HepG2 (cell line): ENCODE data around the gene TIMM44. TPM values are rescaled to one million over a fixed set of nuclear protein-coding genes. Genes with fewer than 3 reads are reported as not detected.
A peak's percentile ranks its signal among the peaks of the same experiment; 100 is the strongest.

ENCODE experiments used
- ATAC-seq: fragments of 200-7000 bp; cut with Tn5 transposase; 3 replicates; pipeline ENCODE4 v1.9.1; 2020; ENCODE audit warnings: mild to moderate bottlenecking, moderate library complexity
- BruUV-seq: library from RNA; stranded (reverse); fragments of 400-500 nt; replicated peaks from 2 replicates; lab custom pipeline; 2021; lab: Mats Ljungman, UMichigan
- CTCF ChIA-PET: fragments of 300-600 bp; formaldehyde crosslinking; extraction: SDS; loops from one replicate; lab custom pipeline; 2021; ENCODE audit warnings: low total read pairs, inconsistent platforms, low intra/inter-chr PET ratio; lab: Yijun Ruan, JAX
- POLR2A ChIA-PET: fragments of 350-600 bp; sonication (Branson Sonifier 250); formaldehyde crosslinking; loops from one replicate; lab custom pipeline; 2020; ENCODE audit warnings: antibody characterized with exemption, inconsistent platforms; lab: Yijun Ruan, JAX
- DNase-seq: peaks from one replicate; pipeline ENCODE4 v3.0.0-alpha.2; 2015; ENCODE audit warnings: low spot score
- FAIRE-seq: peaks from 3 replicates; lab custom pipeline; 2011; peaks lifted over from hg19 to GRCh38; lab: Jason Lieb, UNC
- H2AFZ ChIP-seq: one replicate; pipeline ENCODE4 v1.6.1; 2011; ENCODE audit warnings: low read length, inconsistent platforms
- H3K27ac ChIP-seq: fragments of 300-600 bp; 3 replicates; pipeline ENCODE4 v1.8.0; 2011; ENCODE audit warnings: mixed run types, mild to moderate bottlenecking, mixed read lengths, low read length, inconsistent platforms; ENCODE audit not compliant: insufficient read depth; ENCODE audit errors: extremely low read length
- H3K27me3 ChIP-seq, 2 experiments: fragments of 200-600 bp in 1 of 2; 2 replicates in 1 of 2; 3 replicates in 1 of 2; pipeline versions ENCODE4 v1.6.0 to v1.8.0; 2011; ENCODE audit warnings: low read length in 2 of 2, mild to moderate bottlenecking in 2 of 2, moderate library complexity in 2 of 2, inconsistent platforms in 1 of 2; ENCODE audit not compliant: insufficient read depth in 2 of 2, control insufficient read depth in 1 of 2
- H3K36me3 ChIP-seq, 2 experiments: fragments of 200-600 bp in 1 of 2; replicated peaks in 1 of 2; 2 replicates in 1 of 2; 3 replicates in 1 of 2; pipeline versions ENCODE4 v1.5.1 to v1.8.0; 2011; ENCODE audit warnings: low read length in 2 of 2, inconsistent platforms in 1 of 2; ENCODE audit not compliant: insufficient read depth in 2 of 2, control insufficient read depth in 1 of 2
- H3K4me1 ChIP-seq: 2 replicates; pipeline ENCODE4 v1.5.1; 2012; ENCODE audit warnings: low read length, inconsistent platforms; ENCODE audit not compliant: insufficient read depth
- H3K4me2 ChIP-seq: 2 replicates; pipeline ENCODE4 v1.6.0; 2011; ENCODE audit warnings: low read depth, low read length, inconsistent platforms
- H3K4me3 ChIP-seq, 3 experiments: fragments of 200-600 bp in 1 of 3; sonication (generic), shearing (Covaris generic) in 1 of 3; replicated peaks in 1 of 3; 2 replicates each; pipeline ENCODE4 v1.5.1; 2011 to 2016; ENCODE audit warnings: low read length in 3 of 3, inconsistent platforms in 2 of 3, low read depth in 2 of 3, mild to moderate bottlenecking in 2 of 3, control low read depth in 1 of 3, mixed read lengths in 1 of 3; ENCODE audit not compliant: insufficient read depth in 1 of 3
- H3K79me2 ChIP-seq: one replicate; pipeline ENCODE4 v1.6.1; 2011; ENCODE audit warnings: low read length, inconsistent platforms; ENCODE audit not compliant: insufficient read depth
- H3K9ac ChIP-seq: 2 replicates; pipeline ENCODE4 v1.6.0; 2011; ENCODE audit warnings: mild to moderate bottlenecking, low read depth, low read length, inconsistent platforms; ENCODE audit not compliant: insufficient read depth
- H3K9me3 ChIP-seq: 2 replicates; pipeline ENCODE4 v1.5.1; 2012; ENCODE audit warnings: mild to moderate bottlenecking, low read length
- H4K20me1 ChIP-seq: 2 replicates; pipeline ENCODE4 v1.6.0; 2011; ENCODE audit warnings: inconsistent platforms, mild to moderate bottlenecking, low read length, moderate library complexity; ENCODE audit not compliant: insufficient read depth
- AGO2 ChIP-seq: fragments of 200-400 bp; formaldehyde crosslinking; optimal IDR thresholded peaks from 2 replicates; pipeline ENCODE3; 2017; ENCODE audit warnings: mild to moderate bottlenecking, low read depth, low read length, moderate library complexity
- AKAP8 ChIP-seq: sonication (generic); formaldehyde crosslinking; IDR thresholded peaks from 2 replicates; pipeline ENCODE4 v1.5.1; 2020; ENCODE audit warnings: mild to moderate bottlenecking, missing genetic modification reagents
- ATRX ChIP-seq: sonication (generic); formaldehyde crosslinking; IDR thresholded peaks from 2 replicates; pipeline ENCODE4 v1.4.0; 2020; ENCODE audit warnings: missing genetic modification reagents, borderline replicate concordance
- BRCA1 ChIP-seq: sonication (generic); formaldehyde crosslinking; IDR thresholded peaks from 2 replicates; pipeline ENCODE4 v1.4.0; 2020; ENCODE audit warnings: missing genetic modification reagents
- FOXK2 ChIP-seq: fragments of 450-650 bp; IDR thresholded peaks from 2 replicates; pipeline ENCODE4 v1.6.1; 2016
- GLI4 ChIP-seq: sonication (generic); formaldehyde crosslinking; IDR thresholded peaks from 2 replicates; pipeline ENCODE4 v1.5.1; 2020; ENCODE audit warnings: missing genetic modification reagents, mild to moderate bottlenecking, moderate library complexity, borderline replicate concordance
- HHEX ChIP-seq: IDR thresholded peaks from 2 replicates; pipeline ENCODE4 v1.6.1; 2016; ENCODE audit warnings: control low read depth
- NFKB2 ChIP-seq: sonication (generic); formaldehyde crosslinking; IDR thresholded peaks from 2 replicates; pipeline ENCODE4 v1.4.0; 2020; ENCODE audit warnings: missing genetic modification reagents, borderline replicate concordance
- POLR2A ChIP-seq, 2 experiments: IDR thresholded peaks; 2 replicates each; pipeline ENCODE4 v1.6.1; 2011; ENCODE audit warnings: low read depth in 2 of 2, low read length in 2 of 2, mild to moderate bottlenecking in 1 of 2, moderate library complexity in 1 of 2; ENCODE audit not compliant: insufficient read depth in 1 of 2
- SAP130 ChIP-seq: IDR thresholded peaks from 2 replicates; pipeline ENCODE4 v1.6.1; 2016; ENCODE audit warnings: low read depth
- SMC3 ChIP-seq: IDR thresholded peaks from 2 replicates; pipeline ENCODE4 v1.6.1; 2011; ENCODE audit warnings: low read length, improper control_type of control experiment
- SP2 ChIP-seq: sonication (generic); formaldehyde crosslinking; IDR thresholded peaks from 2 replicates; pipeline ENCODE4 v1.5.1; 2020; ENCODE audit warnings: mild to moderate bottlenecking, missing genetic modification reagents
- STAG1 ChIP-seq: sonication (generic); formaldehyde crosslinking; IDR thresholded peaks from 2 replicates; pipeline ENCODE4 v1.4.0; 2020; ENCODE audit warnings: missing genetic modification reagents
- ZNF274 ChIP-seq: sonication (generic); formaldehyde crosslinking; IDR thresholded peaks from 2 replicates; pipeline ENCODE4 v1.5.1; 2020; ENCODE audit warnings: mild to moderate bottlenecking, missing genetic modification reagents
- ZNF333 ChIP-seq: sonication (generic); formaldehyde crosslinking; IDR thresholded peaks from 2 replicates; pipeline ENCODE4 v1.4.0; 2020; ENCODE audit warnings: mild to moderate bottlenecking, missing genetic modification reagents, borderline replicate concordance
- ZNF383 ChIP-seq: sonication (generic); formaldehyde crosslinking; IDR thresholded peaks from 2 replicates; pipeline ENCODE4 v1.4.0; 2020; ENCODE audit warnings: missing genetic modification reagents, mild to moderate bottlenecking, borderline replicate concordance
- ZNF530 ChIP-seq: sonication (generic); formaldehyde crosslinking; IDR thresholded peaks from 2 replicates; pipeline ENCODE4 v1.5.0; 2020; ENCODE audit warnings: low read depth, mild to moderate bottlenecking, missing genetic modification reagents
- ZNF577 ChIP-seq: sonication (generic); formaldehyde crosslinking; IDR thresholded peaks from 2 replicates; pipeline ENCODE4 v1.4.0; 2020; ENCODE audit warnings: mild to moderate bottlenecking, low read depth, missing genetic modification reagents, borderline replicate concordance
- ZNF652 ChIP-seq: IDR thresholded peaks from 2 replicates; pipeline ENCODE4 v1.6.1; 2016; ENCODE audit warnings: low read depth, borderline replicate concordance
- ZNF709 ChIP-seq: sonication (generic); formaldehyde crosslinking; IDR thresholded peaks from 2 replicates; pipeline ENCODE4 v1.5.0; 2020; ENCODE audit warnings: mild to moderate bottlenecking, missing genetic modification reagents
- ZNF883 ChIP-seq: sonication (generic); formaldehyde crosslinking; IDR thresholded peaks from 2 replicates; pipeline ENCODE4 v1.5.1; 2020; ENCODE audit warnings: mild to moderate bottlenecking, missing genetic modification reagents; ENCODE audit errors: not compliant biosample characterization
- WGBS: methylation state at CpG from one replicate; pipeline ENCODE4 v1.1.6; 2017; ENCODE audit warnings: low lambda C conversion rate; 5-methylcytosine and 5-hydroxymethylcytosine counted together
- in situ Hi-C: cut with HindIII; loops from 2 replicates; pipeline ENCODE4 v1.10.0; 2017; ENCODE audit warnings: low pct_unique_long_range_greater_than_20kb; ENCODE audit not compliant: extremely low pct_ligation_motif_present
- intact Hi-C: fragments of 100-400 bp; cut with micrococcal nuclease; formaldehyde crosslinking; loops from one replicate; pipeline ENCODE4 v1.10.0; 2022; ENCODE audit not compliant: unreplicated experiment
- polyA plus RNA-seq, 8 experiments: library from polyadenylated mRNA; depleted of rRNA in 3 of 8; stranded (reverse) in 7 of 8; unstranded in 1 of 8; fragments of >200 nt; fragmentation: Illumina TruSeq in 4 of 8; extraction: Trizol in 4 of 8; gene quantifications; 2 replicates each; pipeline versions ENCODE4 v1.2.1 to v1.2.3, GENCODE V29; 2011 to 2016; ENCODE audit warnings: low read depth in 4 of 8, missing spikeins in 1 of 8, mixed read lengths in 1 of 8; ENCODE audit not compliant: insufficient read depth in 1 of 8
- total RNA-seq, 5 experiments: library from RNA; depleted of rRNA; stranded (reverse); fragments of >200 nt; fragmentation: Illumina TruSeq; extraction: Trizol; gene quantifications; 2 replicates each; pipeline ENCODE4 v1.2.3, GENCODE V29; 2016; ENCODE audit warnings: low read depth in 1 of 5
- TF ChIP-seq, protein P1 (sequence below): sonication (generic); formaldehyde crosslinking; IDR thresholded peaks from 2 replicates; pipeline ENCODE4 v1.5.0; 2020; ENCODE audit warnings: mild to moderate bottlenecking, missing genetic modification reagents
- TF ChIP-seq, protein P2 (sequence below): sonication (generic); formaldehyde crosslinking; IDR thresholded peaks from 2 replicates; pipeline ENCODE4 v1.4.0; 2020; ENCODE audit warnings: mild to moderate bottlenecking, missing genetic modification reagents
- TF ChIP-seq, protein P3 (sequence below): sonication (generic); formaldehyde crosslinking; IDR thresholded peaks from 2 replicates; pipeline ENCODE4 v1.9.0; 2022; ENCODE audit warnings: low read depth, missing genetic modification reagents

The TIMM44 gene
- total and polyA plus RNA-seq, 2 of the 13 experiments (the other 11 are each of a cell fraction or from before 2014, with no cell fraction given): 42.9 to 72.6 TPM

DNA sequence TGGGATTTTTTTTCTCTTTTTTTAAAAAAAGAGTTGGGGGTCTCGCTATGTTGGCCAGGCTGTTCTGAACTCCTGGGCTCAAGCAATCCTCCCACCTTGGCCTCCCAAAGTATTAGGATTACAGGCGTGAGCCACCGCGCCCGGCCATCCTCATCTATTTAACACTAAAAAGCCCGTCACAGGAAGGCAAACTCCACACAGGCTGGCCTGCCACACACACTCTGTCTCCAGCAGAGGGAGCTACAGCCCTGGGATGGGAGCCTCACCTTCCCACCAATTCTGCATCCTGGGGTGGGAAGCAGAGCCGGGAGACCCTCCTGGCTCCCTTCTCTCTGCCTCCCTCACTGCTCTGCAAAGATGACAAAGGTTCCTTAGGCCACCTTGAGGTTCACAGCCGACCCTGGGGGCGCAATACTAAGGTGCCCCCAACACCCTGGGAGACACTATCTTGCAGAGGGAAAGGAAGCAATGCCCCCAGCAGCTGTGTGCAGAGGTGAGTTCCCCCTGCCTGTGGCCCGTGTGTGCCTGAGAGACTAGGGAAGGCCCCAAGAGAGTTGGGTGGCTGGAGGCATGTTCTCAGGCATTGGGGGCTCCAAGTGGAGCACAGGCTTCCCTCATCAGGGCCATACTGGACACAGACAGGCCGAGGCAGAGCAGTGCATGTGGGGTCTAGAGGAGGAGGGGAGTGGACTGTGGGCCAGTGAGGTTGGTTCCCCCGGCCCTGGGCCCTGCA lies 27.4 kb upstream of the TIMM44 start:
- intact Hi-C loops (no loop called here), in situ Hi-C loops (no loop called here)
- H3K4me1 ChIP-seq: no peaks in the 10 kb centered on the region
- POLR2A ChIA-PET: interaction anchor here (0.6 to 1.2 kb wide), 4 partner anchors 27 to 115 kb away, joined by 3 to 4 read pairs (median 4); partner anchors contain the start of genes ELAVL1, SNAPC2 and TIMM44
- ATAC-seq: peak; percentile 75
- H3K4me3 ChIP-seq: no peak overlapping the region
- BruUV-seq: no TSS peak
- WGBS: 88% methylated on average over 9 of the region's 12 CpGs
- H3K9me3 ChIP-seq: no peaks in the 10 kb centered on the region
- no peak overlapping the region for H3K27ac ChIP-seq
- H3K27me3 ChIP-seq: no peaks in the 10 kb centered on the region
- no peak overlapping the region for H3K9ac ChIP-seq
- peaks cover 36 to 75% of the 10 kb centered on the region in 2 experiments; a peak in 4 of 5 replicates for H3K36me3 ChIP-seq
- CTCF ChIA-PET: interaction anchor here (1.4 to 1.8 kb wide), 2 partner anchors 31 to 282 kb away, joined by 5 to 8 read pairs; no protein-coding TSS in a partner anchor
- peak; percentile 74 for FAIRE-seq
- H4K20me1 ChIP-seq: peaks cover 3% of the 10 kb centered on the region; the same call in 1 of the 2 replicates
- no peak overlapping the region for H2AFZ ChIP-seq
- DNase-seq: peak; percentile 47
- H3K4me2 ChIP-seq: no peak overlapping the region
- peaks cover 2% of the 10 kb centered on the region for H3K79me2 ChIP-seq
- TF ChIP-seq ZNF530 (CRISPR knock-in tag) (no peak), BRCA1 (no peak), ZNF883 (no peak), NFKB2 (no peak), SAP130 (CRISPR knock-in tag) (no peak), POLR2A (IDR thresholded peaks at IDR 0.05; ENCODE audit: insufficient read depth in 1 of 2, low read depth in 2 of 2, low read length in 2 of 2) (0 out of 4 replicates have a peak, but pooled peaks of 1 of the 2 experiments have one; percentile 16), STAG1 (CRISPR knock-in tag) (peak; percentile 74), FOXK2 (no peak), ZNF274 (CRISPR knock-in tag) (no peak), AKAP8 (CRISPR knock-in tag) (no peak), ZNF333 (CRISPR knock-in tag) (no peak), AGO2 (peak; percentile 23), SMC3 (peak; percentile 46), SP2 (CRISPR knock-in tag) (no peak), ZNF383 (no peak), ZNF577 (CRISPR knock-in tag) (no peak), ZNF709 (CRISPR knock-in tag) (no peak), ATRX (CRISPR knock-in tag) (no peak), GLI4 (no peak), ZNF652 (peak; percentile 76), HHEX (CRISPR knock-in tag) (no peak)
- TF ChIP-seq, protein P1, sequence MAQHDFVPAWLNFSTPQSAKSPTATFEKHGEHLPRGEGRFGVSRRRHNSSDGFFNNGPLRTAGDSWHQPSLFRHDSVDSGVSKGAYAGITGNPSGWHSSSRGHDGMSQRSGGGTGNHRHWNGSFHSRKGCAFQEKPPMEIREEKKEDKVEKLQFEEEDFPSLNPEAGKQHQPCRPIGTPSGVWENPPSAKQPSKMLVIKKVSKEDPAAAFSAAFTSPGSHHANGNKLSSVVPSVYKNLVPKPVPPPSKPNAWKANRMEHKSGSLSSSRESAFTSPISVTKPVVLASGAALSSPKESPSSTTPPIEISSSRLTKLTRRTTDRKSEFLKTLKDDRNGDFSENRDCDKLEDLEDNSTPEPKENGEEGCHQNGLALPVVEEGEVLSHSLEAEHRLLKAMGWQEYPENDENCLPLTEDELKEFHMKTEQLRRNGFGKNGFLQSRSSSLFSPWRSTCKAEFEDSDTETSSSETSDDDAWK: no peak
- TF ChIP-seq, protein P2, sequence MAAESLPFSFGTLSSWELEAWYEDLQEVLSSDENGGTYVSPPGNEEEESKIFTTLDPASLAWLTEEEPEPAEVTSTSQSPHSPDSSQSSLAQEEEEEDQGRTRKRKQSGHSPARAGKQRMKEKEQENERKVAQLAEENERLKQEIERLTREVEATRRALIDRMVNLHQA: no peak
- TF ChIP-seq, protein P3, sequence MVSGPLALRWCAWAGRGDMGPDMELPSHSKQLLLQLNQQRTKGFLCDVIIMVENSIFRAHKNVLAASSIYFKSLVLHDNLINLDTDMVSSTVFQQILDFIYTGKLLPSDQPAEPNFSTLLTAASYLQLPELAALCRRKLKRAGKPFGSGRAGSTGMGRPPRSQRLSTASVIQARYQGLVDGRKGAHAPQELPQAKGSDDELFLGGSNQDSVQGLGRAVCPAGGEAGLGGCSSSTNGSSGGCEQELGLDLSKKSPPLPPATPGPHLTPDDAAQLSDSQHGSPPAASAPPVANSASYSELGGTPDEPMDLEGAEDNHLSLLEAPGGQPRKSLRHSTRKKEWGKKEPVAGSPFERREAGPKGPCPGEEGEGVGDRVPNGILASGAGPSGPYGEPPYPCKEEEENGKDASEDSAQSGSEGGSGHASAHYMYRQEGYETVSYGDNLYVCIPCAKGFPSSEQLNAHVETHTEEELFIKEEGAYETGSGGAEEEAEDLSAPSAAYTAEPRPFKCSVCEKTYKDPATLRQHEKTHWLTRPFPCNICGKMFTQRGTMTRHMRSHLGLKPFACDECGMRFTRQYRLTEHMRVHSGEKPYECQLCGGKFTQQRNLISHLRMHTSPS (CRISPR knock-in tag): no peak
